ENCODE data around the gene ZNF277.
"Not testable (repeated sequence)": the region's sequence is repeated elsewhere in the genome, so short reads cannot be mapped to it uniquely, and the experiment has no call there.

ZNF277 gene

GRCh38 chr7:112306903-112307302 is 100.4 kb downstream of the ZNF277 start:
- no peaks in the 10 kb centered on the region for H3K27me3 Mint-ChIP-seq
- no peaks in the 10 kb centered on the region for H3K9me3 Mint-ChIP-seq

DNA sequence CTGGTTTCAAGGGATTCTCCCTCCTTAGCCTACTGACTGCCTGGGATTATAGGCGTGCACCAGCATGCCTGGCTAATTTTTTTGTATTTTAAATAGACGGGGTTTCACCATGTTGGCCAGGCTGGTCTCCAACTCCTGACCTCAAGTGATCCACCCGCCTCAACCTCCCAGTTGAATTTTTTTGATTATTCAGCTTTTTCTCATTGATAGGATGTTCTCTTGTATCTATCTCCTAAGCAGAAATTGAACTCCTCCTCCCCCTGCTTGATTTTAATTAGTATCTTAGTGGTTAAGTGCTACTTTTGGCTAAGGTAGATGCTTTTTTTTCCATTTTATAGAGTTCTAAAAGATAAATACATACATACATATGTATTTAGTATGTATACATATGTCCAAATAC is 101.0 kb downstream of the ZNF277 start:
- Mint-ChIP-seq H3K4me3 (no peak overlapping the region), H3K27me3 (no peaks in the 10 kb centered on the region), H3K36me3 (peaks cover 32% of the 10 kb centered on the region), H3K4me1 (peaks cover 7% of the 10 kb centered on the region), H3K9me3 (no peaks in the 10 kb centered on the region), H3K27ac (no peak overlapping the region)

More at GRCh38 chr7:112306903-112307302, 100.4 kb downstream of the ZNF277 start:
- Mint-ChIP-seq H3K4me1 (peaks cover 13% of the 10 kb centered on the region), H3K27ac (no peak overlapping the region), H3K36me3 (peaks cover 30% of the 10 kb centered on the region), H3K4me3 (no peak overlapping the region)

DNA sequence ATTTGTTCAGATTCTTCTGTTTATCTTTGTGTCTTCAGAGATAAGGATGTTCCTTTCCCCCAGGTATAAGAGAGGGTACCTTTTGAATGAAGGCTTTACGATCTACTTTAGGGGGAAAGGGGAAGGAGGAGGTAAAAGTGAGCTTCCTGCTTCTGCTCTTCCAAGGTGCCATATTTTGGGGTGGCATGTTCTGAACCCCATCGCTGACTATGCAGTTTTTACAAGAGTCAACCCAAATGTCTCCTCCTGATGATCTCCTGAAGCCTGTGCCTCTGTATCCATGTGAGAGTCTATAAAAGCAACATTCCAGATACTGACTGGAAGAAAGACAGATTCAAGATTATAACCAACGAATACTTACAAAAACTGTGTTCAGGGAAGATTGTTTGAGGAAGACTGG is 102.5 kb downstream of the ZNF277 start:
- H3K36me3 Mint-ChIP-seq, result peaks cover 30% of the 10 kb centered on the region

GRCh38 chr7:112316803-112317202 is 110.3 kb downstream of the ZNF277 start:
- H3K4me1 Mint-ChIP-seq, H3K27ac Mint-ChIP-seq, H3K27me3 Mint-ChIP-seq, H3K9me3 Mint-ChIP-seq, H3K4me3 Mint-ChIP-seq: not testable (repeated sequence)
- H3K36me3 Mint-ChIP-seq, result peaks cover 56% of the 10 kb centered on the region

More for the DNA sequence above, 102.5 kb downstream of the ZNF277 start:
- Mint-ChIP-seq H3K9me3 (no peaks in the 10 kb centered on the region), H3K27me3 (no peaks in the 10 kb centered on the region), H3K27ac (no peak overlapping the region), H3K4me3 (no peak overlapping the region), H3K4me1 (no peaks in the 10 kb centered on the region)

- Mint-ChIP-seq H3K9me3 (peaks cover 13% of the 10 kb centered on the region), H3K27ac (no peak overlapping the region), H3K36me3 (peaks cover 54% of the 10 kb centered on the region), H3K4me3 (no peak overlapping the region), H3K4me1 (no peaks in the 10 kb centered on the region), H3K27me3 (no peaks in the 10 kb centered on the region)
Measured at GRCh38 chr7:112322070-112322469, 115.6 kb downstream of the ZNF277 start.

DNA sequence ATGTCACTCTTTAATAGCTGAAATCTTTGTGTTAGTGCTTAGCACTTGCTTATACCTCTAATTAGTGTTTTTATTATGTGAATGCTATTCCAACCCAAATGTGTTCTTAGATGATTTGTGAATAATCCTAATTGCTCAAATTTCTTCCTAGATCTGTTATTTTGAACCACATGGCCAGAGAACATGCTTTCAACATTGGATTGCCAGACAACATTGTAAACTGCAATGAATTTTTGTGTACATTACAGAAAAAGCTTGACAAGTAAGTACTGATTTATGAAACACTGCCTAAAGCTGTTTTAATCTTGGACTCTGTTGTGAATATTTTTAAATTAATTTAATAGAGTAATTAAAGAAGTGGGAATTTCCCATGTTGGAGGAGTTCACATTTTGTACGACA is 121.1 kb downstream of the ZNF277 start:
- H3K27ac Mint-ChIP-seq, result no peak overlapping the region
- no peaks in the 10 kb centered on the region for H3K9me3 Mint-ChIP-seq
- H3K36me3 Mint-ChIP-seq, result peaks cover 35% of the 10 kb centered on the region
- H3K27me3 Mint-ChIP-seq, result no peaks in the 10 kb centered on the region
- H3K4me1 Mint-ChIP-seq, result no peaks in the 10 kb centered on the region
- H3K4me3 Mint-ChIP-seq, result no peak overlapping the region

DNA sequence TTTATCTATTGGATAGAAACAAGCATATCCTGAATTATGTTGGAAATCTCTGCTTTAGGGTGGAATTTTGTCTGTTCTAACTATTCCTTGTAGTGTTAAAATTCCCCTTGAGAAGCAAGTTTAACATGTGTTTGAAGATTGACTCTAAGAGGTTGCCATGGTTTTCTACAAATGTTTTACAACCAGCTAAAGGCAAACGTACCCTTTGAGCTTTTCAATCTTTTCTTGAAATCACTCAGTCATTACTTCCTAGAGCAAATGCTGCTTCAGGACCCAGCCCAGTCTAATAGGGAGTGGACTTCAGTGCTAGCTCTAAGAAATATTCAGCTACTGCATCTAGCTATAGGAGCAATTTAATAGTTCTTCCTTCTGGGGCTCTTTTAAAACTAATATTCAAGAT is 125.0 kb downstream of the ZNF277 start:
- no peak overlapping the region for H3K27ac Mint-ChIP-seq
- H3K27me3 Mint-ChIP-seq, result no peaks in the 10 kb centered on the region
- peaks cover 29% of the 10 kb centered on the region for H3K36me3 Mint-ChIP-seq
- H3K9me3 Mint-ChIP-seq, result no peaks in the 10 kb centered on the region
- no peak overlapping the region for H3K4me3 Mint-ChIP-seq
- H3K4me1 Mint-ChIP-seq, result no peaks in the 10 kb centered on the region

- Mint-ChIP-seq H3K27ac (no peak overlapping the region), H3K36me3 (peaks cover 38% of the 10 kb centered on the region), H3K4me1 (no peaks in the 10 kb centered on the region), H3K4me3 (no peak overlapping the region), H3K27me3 (no peaks in the 10 kb centered on the region), H3K9me3 (no peaks in the 10 kb centered on the region)
Measured at GRCh38 chr7:112334366-112334765, 127.9 kb downstream of the ZNF277 start.

DNA sequence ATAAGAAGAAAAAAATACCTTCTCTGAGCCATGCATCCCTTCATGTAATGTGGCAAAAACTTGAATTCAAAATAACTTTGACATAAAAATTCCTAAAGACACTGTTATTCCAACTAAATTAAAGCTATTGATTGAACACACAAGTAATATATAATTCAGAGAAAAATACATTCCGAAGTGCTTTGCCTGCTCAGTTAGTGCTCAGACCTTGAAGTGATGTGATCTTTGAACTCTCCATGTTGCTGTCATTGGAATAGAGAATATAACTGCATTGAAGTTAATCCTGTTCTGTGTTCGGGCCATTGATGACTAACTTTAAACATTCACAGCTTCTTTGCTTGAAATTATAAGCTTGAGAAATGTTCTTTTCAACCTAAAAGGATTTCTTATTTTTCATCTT is 129.8 kb downstream of the ZNF277 start:
- Mint-ChIP-seq H3K36me3 (peaks cover 37% of the 10 kb centered on the region), H3K4me1 (no peaks in the 10 kb centered on the region), H3K9me3 (no peaks in the 10 kb centered on the region), H3K27ac (no peak overlapping the region), H3K4me3 (no peak overlapping the region), H3K27me3 (no peaks in the 10 kb centered on the region)

DNA sequence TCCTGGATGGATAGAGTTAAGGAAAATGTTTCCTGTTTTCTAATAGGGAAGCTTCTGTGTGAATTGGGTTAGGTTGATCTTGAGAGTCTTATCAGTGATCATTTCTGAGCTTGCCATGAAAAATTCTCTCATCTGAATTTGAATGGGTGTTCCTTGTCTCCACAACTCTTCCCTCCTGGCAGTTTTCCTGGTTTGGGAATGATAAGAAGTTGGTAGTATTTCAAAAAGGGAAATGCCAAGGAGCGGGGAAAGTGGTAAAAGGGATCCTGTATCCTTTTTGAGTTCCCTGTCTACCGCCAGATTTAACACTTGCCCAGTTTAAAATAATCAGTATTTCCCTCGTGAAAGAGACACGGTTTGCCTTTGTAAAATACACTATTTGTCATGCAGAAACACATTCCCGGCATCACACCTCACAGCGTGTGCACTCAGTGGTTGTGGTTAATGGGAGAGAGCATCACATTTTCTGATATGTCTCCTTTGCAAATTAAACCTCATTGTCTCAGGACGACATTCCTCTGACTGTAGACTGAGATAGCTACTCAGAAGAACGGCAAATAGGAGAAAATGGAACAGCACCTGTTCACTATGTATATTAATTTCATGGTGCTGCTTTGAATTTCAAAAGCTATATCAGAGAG is 130.6 kb downstream of the ZNF277 start:
- no peak overlapping the region for H3K27ac Mint-ChIP-seq

DNA sequence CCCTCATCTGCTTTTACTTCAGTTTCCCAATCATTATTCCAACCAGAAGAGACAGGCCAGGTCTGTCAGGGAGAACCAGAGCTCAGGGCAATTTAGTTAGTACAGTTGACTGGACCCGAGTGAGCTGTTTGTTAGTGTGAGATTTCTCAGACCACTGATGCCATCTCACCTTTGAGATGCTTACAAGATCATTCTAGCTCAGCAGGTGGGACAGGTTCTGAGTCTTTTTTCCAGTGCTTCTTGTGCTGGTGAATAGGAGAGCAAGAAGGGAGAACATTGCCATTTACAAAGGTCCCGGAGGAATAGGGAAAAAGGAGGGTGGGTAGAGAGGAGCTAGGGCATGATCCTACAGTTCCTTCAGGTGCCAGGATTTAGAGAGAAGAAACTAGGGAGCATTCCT is 131.4 kb downstream of the ZNF277 start:
- Mint-ChIP-seq H3K4me3 (no peak overlapping the region), H3K9me3 (no peaks in the 10 kb centered on the region), H3K36me3 (peaks cover 40% of the 10 kb centered on the region), H3K27ac (no peak overlapping the region), H3K4me1 (no peaks in the 10 kb centered on the region), H3K27me3 (no peaks in the 10 kb centered on the region)

More for the DNA sequence above, 130.6 kb downstream of the ZNF277 start:
- H3K27me3 Mint-ChIP-seq, result no peaks in the 10 kb centered on the region
- no peaks in the 10 kb centered on the region for H3K9me3 Mint-ChIP-seq
- peaks cover 38% of the 10 kb centered on the region for H3K36me3 Mint-ChIP-seq
- H3K4me3 Mint-ChIP-seq, result no peak overlapping the region
- no peaks in the 10 kb centered on the region for H3K4me1 Mint-ChIP-seq

GRCh38 chr7:112338786-112339185 is 132.3 kb downstream of the ZNF277 start:
- peaks cover 48% of the 10 kb centered on the region for H3K36me3 Mint-ChIP-seq
- H3K9me3 Mint-ChIP-seq, result peaks cover 5% of the 10 kb centered on the region
- H3K4me1 Mint-ChIP-seq, result no peaks in the 10 kb centered on the region
- H3K27ac Mint-ChIP-seq, result no peak overlapping the region
- H3K27me3 Mint-ChIP-seq, result no peaks in the 10 kb centered on the region
- H3K4me3 Mint-ChIP-seq, result no peak overlapping the region

GRCh38 chr7:112341464-112341863 is 135.0 kb downstream of the ZNF277 start:
- H3K36me3 Mint-ChIP-seq, result peaks cover 50% of the 10 kb centered on the region
- no peak overlapping the region for H3K27ac Mint-ChIP-seq
- H3K4me1 Mint-ChIP-seq, result no peaks in the 10 kb centered on the region
- no peaks in the 10 kb centered on the region for H3K27me3 Mint-ChIP-seq
- peaks cover 5% of the 10 kb centered on the region for H3K9me3 Mint-ChIP-seq
- no peak overlapping the region for H3K4me3 Mint-ChIP-seq

DNA sequence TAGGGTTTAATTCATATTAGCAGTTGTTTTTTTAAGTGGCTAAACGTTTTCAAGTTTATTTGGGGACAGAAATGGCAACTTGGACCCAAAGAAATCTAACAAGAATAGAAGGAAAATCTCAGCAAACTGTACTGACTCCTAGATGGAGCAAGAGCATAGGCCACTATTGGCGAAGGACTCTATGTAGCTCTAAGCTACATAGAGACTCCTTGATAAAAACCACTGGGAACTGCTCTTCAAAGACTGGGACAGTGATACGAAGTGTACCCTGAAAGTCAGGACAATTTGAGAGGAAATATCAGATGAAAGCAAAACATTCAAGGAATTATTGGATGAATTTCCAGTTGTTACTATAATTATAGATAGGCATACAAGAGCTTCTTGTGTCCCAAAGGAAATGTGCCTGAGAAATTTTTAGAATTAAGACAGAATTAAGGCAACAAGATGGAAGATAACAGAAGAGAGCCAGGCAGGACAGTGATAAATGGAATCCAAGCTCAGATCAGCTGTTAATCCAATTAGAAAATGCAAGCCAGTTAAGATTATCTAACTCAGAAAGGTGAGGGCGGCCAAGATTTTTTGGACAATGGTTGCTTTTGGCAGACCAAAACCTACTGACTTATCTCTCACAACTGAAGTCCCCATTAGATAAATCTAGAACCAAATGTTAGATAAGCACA is 140.0 kb downstream of the ZNF277 start:
- no peak overlapping the region for H3K4me3 Mint-ChIP-seq
- no peaks in the 10 kb centered on the region for H3K27me3 Mint-ChIP-seq
- peaks cover 4% of the 10 kb centered on the region for H3K4me1 Mint-ChIP-seq
- peaks cover 27% of the 10 kb centered on the region for H3K36me3 Mint-ChIP-seq
- H3K9me3 Mint-ChIP-seq, result peaks cover 14% of the 10 kb centered on the region
- no peak overlapping the region for H3K27ac Mint-ChIP-seq

DNA sequence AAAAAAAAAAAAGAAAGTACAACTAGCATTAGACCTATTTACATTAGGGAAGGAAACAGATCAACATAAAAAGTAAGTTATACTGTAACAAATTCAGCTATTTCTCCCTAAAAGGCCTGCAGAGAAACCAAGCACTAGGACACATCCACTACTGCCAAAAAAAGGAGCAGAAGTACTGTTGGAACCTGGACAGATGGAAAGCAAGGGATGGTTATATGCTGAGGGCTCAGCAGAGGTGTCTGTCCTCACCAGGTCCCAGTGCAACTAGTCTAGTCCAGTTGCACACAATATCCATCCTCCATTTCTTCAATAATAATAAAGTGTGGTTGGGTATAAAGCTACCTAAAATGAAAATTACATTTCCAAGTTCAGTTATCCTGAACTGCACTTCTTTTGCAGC is 140.6 kb downstream of the ZNF277 start:
- Mint-ChIP-seq H3K4me3 (no peak overlapping the region), H3K4me1 (peaks cover 4% of the 10 kb centered on the region), H3K27ac (no peak overlapping the region), H3K36me3 (peaks cover 26% of the 10 kb centered on the region), H3K27me3 (no peaks in the 10 kb centered on the region), H3K9me3 (peaks cover 14% of the 10 kb centered on the region)

- peaks cover 4% of the 10 kb centered on the region for H3K4me1 Mint-ChIP-seq
- H3K27ac Mint-ChIP-seq, result no peak overlapping the region
- peaks cover 3% of the 10 kb centered on the region for H3K27me3 Mint-ChIP-seq
- no peak overlapping the region for H3K4me3 Mint-ChIP-seq
- H3K36me3 Mint-ChIP-seq, result peaks cover 5% of the 10 kb centered on the region
- peaks cover 14% of the 10 kb centered on the region for H3K9me3 Mint-ChIP-seq
Measured at GRCh38 chr7:112350585-112350984, 144.1 kb downstream of the ZNF277 start.
